Adrenal gland (tissue), 12 donors: Measurements from ENCODE around the gene HMMR. TPM values are rescaled to one million over a fixed set of nuclear protein-coding genes. Genes with fewer than 3 reads are reported as not detected.

Experiments used
- DNase-seq, 7 donors: peaks; one replicate each; pipeline ENCODE4 v3.0.0-alpha.2; 2019 to 2020
- H3K27ac ChIP-seq, 5 donors: fragments of 200-600 bp; sonication (generic) in 4 of 5; 1 replicate in 3 of 5; 2 replicates in 2 of 5; pipeline versions ENCODE4 v1.5.1 to v1.8.0; 2016 to 2020; ENCODE audit warnings: mild to moderate bottlenecking in 1 of 5
- H3K27me3 ChIP-seq: fragments of 200-600 bp; 2 replicates; pipeline ENCODE4 v1.8.0; 2021
- H3K36me3 ChIP-seq, 2 donors: fragments of 200-600 bp; replicated peaks in 1 of 2; 1 replicate in 1 of 2; 2 replicates in 1 of 2; pipeline versions ENCODE4 v1.5.1 to v1.8.0; 2018 to 2022
- H3K4me1 ChIP-seq, 2 donors: fragments of 200-600 bp; replicated peaks in 1 of 2; 1 replicate in 1 of 2; 2 replicates in 1 of 2; pipeline versions ENCODE4 v1.5.1 to v1.8.0; 2018 to 2021
- H3K4me3 ChIP-seq, 4 donors: fragments of 200-600 bp; sonication (generic) in 3 of 4; one replicate each; pipeline ENCODE4 v1.5.1; 2016 to 2018
- H3K9me3 ChIP-seq, 3 donors: fragments of 200-600 bp; sonication (generic) in 1 of 3; replicated peaks in 1 of 3; 1 replicate in 2 of 3; 2 replicates in 1 of 3; pipeline versions ENCODE4 v1.5.1 to v1.8.0; 2016 to 2021
- POLR2A ChIP-seq, 2 donors: fragments of 450-650 bp; IDR thresholded peaks; one replicate each; pipeline ENCODE4 v1.6.1; 2017; ENCODE audit warnings: antibody characterized with exemption in 2 of 2, mild to moderate bottlenecking in 2 of 2, moderate library complexity in 1 of 2
- WGBS, 4 donors: extraction: QIAGEN DNeasy Blood & Tissue Kit in 2 of 4; methylation state at CpG; one replicate each; pipeline versions ENCODE4 v1.1.5 to v1.1.7; 2013 to 2017; 5-methylcytosine and 5-hydroxymethylcytosine counted together
- intact Hi-C, 2 donors: fragments of 100-400 bp; cut with DNase I; formaldehyde crosslinking; loops; one replicate each; pipeline versions ENCODE4 v1.14.1 to v1.15.0; 2022 to 2023
- polyA plus RNA-seq, 3 donors: library from polyadenylated mRNA; stranded (reverse); fragments of 200-250 nt in 2 of 3; fragments of 350-450 nt in 1 of 3; fragmentation: Illumina TruSeq in 1 of 3; extraction: RNeasy Lipid Tissue Mini Kit (QIAGEN cat#74804) in 1 of 3; gene quantifications; one replicate each; pipeline ENCODE4 v1.2.3, GENCODE V29; 2013 to 2014
- total RNA-seq, 9 donors: library from RNA; depleted of rRNA in 4 of 9; stranded (reverse); fragments of >200 nt in 4 of 9; fragments of 120-200 nt in 1 of 9; fragmentation: NEBNext Ultra II Directional in 1 of 9; extraction: Animal tissue kit (Norgen Biotek cat#: 25700) in 1 of 9; gene quantifications; one replicate each; pipeline versions ENCODE4 v1.1.0 to v1.2.4, GENCODE V29; 2013 to 2023
- TF ChIP-seq, protein P1 (sequence below), 6 experiments: fragments of 450-650 bp in 4 of 6; fragments of 200-600 bp in 2 of 6; sonication (generic) in 1 of 6; IDR thresholded peaks; 1 replicate in 5 of 6; 2 replicates in 1 of 6; pipeline versions ENCODE4 v1.5.1 to v1.8.0; 2016 to 2021; ENCODE audit warnings: antibody characterized with exemption in 6 of 6, mild to moderate bottlenecking in 2 of 6, moderate library complexity in 1 of 6
- donor health status: healthy with polysubstance abuse.
- donor health status: Bipolar disorder and iron deficiency.
- donor health status: DM: yes; HTN: yes; CAD: no.
- donor health status: DM: no; HTN: no; CAD: no.
- donor health status: DM: no; HTN: no; CAD: no.
- donor health status: DM: yes; HTN: yes; CAD: no.

Gene HMMR
- total and polyA plus RNA-seq, 12 donors = 0.24 to 10.3 (median 1.5) TPM; not detected in 1

DNA sequence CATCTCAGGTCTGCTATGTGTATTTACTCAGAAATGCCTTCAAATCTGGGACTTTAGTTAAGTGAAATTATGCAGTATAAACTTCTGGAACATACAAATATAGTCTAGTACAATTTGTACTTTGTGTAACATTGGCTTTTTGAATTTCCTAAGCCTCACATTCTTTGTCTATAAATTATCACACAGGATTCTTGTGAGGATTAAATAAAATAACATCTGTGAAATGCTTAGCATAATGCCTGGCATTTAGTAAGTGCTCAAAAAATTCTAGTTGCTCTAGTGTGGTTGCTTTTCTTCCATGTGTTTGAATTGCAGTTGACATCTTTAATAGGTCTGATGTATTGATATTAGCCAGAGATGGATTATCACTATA is 2.6 kb downstream of the HMMR start:
- Histone ChIP-seq H3K4me1 (peaks cover 15 to 30% of the 10 kb centered on the region in 2 donors), H3K9me3 (no peaks in the 10 kb centered on the region), H3K27ac (no peak overlapping the region), H3K27me3 (no peaks in the 10 kb centered on the region), H3K4me3 (no peak overlapping the region), H3K36me3 (no peaks in the 10 kb centered on the region)
- no peak for DNase-seq
- intact Hi-C loops = loop anchor here in 1 of 2 donors (5.0 kb wide), 1 partner anchor 44 kb away; the partner anchor contains the start of gene MAT2B
- TF ChIP-seq POLR2A (IDR thresholded peaks at IDR 0.05) = no peak
- TF ChIP-seq, protein P1, sequence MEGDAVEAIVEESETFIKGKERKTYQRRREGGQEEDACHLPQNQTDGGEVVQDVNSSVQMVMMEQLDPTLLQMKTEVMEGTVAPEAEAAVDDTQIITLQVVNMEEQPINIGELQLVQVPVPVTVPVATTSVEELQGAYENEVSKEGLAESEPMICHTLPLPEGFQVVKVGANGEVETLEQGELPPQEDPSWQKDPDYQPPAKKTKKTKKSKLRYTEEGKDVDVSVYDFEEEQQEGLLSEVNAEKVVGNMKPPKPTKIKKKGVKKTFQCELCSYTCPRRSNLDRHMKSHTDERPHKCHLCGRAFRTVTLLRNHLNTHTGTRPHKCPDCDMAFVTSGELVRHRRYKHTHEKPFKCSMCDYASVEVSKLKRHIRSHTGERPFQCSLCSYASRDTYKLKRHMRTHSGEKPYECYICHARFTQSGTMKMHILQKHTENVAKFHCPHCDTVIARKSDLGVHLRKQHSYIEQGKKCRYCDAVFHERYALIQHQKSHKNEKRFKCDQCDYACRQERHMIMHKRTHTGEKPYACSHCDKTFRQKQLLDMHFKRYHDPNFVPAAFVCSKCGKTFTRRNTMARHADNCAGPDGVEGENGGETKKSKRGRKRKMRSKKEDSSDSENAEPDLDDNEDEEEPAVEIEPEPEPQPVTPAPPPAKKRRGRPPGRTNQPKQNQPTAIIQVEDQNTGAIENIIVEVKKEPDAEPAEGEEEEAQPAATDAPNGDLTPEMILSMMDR (IDR thresholded peaks at IDR 0.05) = no peak

GRCh38 chr5:163467682-163468081 is 7.2 kb downstream of the HMMR start:
- no peak for DNase-seq
- H3K27ac ChIP-seq = no peak overlapping the region
- H3K4me1 ChIP-seq = no peaks in the 10 kb centered on the region
- intact Hi-C loops = no loop called here
- no peak overlapping the region for H3K4me3 ChIP-seq
- TF ChIP-seq, protein P1 (IDR thresholded peaks at IDR 0.05) = no peak
- no peak for TF ChIP-seq POLR2A (IDR thresholded peaks at IDR 0.05)
- H3K9me3 ChIP-seq = no peaks in the 10 kb centered on the region
- no peaks in the 10 kb centered on the region for H3K27me3 ChIP-seq
- 69 to 83% (median 80%) methylated on average over 4 of the region's 4 CpGs for WGBS, 4 donors
- H3K36me3 ChIP-seq = no peaks in the 10 kb centered on the region

GRCh38 chr5:163473635-163474243 is 13.3 kb downstream of the HMMR start:
- Histone ChIP-seq H3K27me3 (no peaks in the 10 kb centered on the region), H3K9me3 (no peaks in the 10 kb centered on the region), H3K36me3 (no peaks in the 10 kb centered on the region), H3K27ac (no peak overlapping the region), H3K4me3 (no peak overlapping the region), H3K4me1 (no peaks in the 10 kb centered on the region)
- TF ChIP-seq, protein P1 (IDR thresholded peaks at IDR 0.05) = peak in 4 of 6 experiments; percentile 32 to 54 (median 40)
- no peak for TF ChIP-seq POLR2A (IDR thresholded peaks at IDR 0.05)
- DNase-seq = no peak
- intact Hi-C loops = no loop called here
- WGBS, 4 donors = 90 to 95% (median 92%) methylated on average over 3 of the region's 3 CpGs

- no peak for DNase-seq
- Histone ChIP-seq H3K36me3 (no peaks in the 10 kb centered on the region), H3K4me1 (no peaks in the 10 kb centered on the region), H3K4me3 (no peak overlapping the region), H3K27ac (no peak overlapping the region), H3K27me3 (no peaks in the 10 kb centered on the region), H3K9me3 (peaks cover 0 to 4% (median 0%) of the 10 kb centered on the region in 3 donors)
- 88 to 94% (median 90%) methylated on average over 2 of the region's 2 CpGs for WGBS, 4 donors
- no peak for TF ChIP-seq POLR2A (IDR thresholded peaks at IDR 0.05)
- TF ChIP-seq, protein P1 (IDR thresholded peaks at IDR 0.05) = no peak
- intact Hi-C loops = no loop called here
Observed at GRCh38 chr5:163475411-163475810, 15.0 kb downstream of the HMMR start.
